GM19468 (cell line): ENCODE results near the gene FAM3B.

Source experiments
- ATAC-seq: cut with Tn5 transposase; IDR thresholded peaks from one replicate; pipeline ENCODE4 v1.9.1; 2021; ENCODE audit warnings: mild to moderate bottlenecking, moderate library complexity, moderate number of reproducible peaks; ENCODE audit not compliant: unreplicated experiment; ENCODE audit errors: extremely low read depth

The FAM3B gene

GRCh38 chr21:41388259-41388658, 71.7 kb downstream of the FAM3B start:
- no peak for ATAC-seq

- no peak for ATAC-seq
These were observed 73.5 kb downstream of the FAM3B start for GRCh38 chr21:41390043-41390639.

GRCh38 chr21:41393876-41394465, 77.4 kb downstream of the FAM3B start:
- no peak for ATAC-seq

- ATAC-seq, result no peak
These were observed 80.0 kb downstream of the FAM3B start for GRCh38 chr21:41396558-41397075.

GRCh38 chr21:41397471-41397891, 80.9 kb downstream of the FAM3B start:
- ATAC-seq, result no peak

- no peak for ATAC-seq
These were observed 81.7 kb downstream of the FAM3B start for GRCh38 chr21:41398251-41398650.

DNA sequence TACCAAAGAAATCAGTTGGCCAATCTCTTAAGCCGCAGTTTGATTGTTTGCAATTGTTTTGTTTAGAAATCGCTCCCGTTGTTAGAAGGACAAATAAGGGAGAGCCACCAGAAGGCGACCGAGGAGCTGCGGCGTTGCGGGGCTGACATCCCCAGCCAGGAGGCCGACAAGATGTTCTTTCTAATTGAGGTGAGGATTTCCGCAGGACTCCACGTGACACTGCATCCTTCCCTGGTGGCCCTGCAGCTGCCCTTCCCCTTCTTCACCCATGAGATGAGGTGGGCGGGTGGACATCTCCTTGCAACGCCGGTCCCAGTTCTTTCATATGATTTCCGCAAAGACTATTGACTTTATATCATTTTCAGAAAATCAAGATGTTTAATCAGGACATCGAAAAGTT, 82.2 kb downstream of the FAM3B start:
- ATAC-seq, result no peak

DNA sequence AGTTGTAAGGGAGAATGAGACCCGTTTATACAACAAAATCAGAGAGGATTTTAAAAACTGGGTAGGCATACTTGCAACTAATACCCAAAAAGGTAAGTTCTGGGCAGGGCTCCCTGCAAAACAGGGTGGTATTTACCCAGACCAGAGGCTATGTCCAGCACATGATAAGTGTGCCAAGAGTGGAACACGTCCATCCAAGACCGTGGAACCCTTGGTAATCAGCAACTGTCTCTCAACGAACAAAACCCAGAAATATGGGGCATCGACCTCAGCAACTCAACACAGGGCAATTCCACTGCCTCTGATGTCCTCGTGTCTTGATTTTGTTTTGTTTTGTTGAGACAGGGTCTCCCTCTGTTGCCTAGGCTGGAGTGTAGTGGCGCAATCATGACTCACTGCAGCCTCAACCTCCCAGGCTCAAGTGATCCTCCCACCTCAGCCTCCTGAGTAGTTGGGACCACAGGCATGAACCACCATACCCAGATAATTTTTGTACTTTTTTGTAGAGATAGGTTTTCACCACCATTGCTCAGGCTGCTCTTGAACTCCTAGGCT, 82.7 kb downstream of the FAM3B start:
- ATAC-seq, result no peak

- ATAC-seq, result no peak
These were observed 85.6 kb downstream of the FAM3B start for GRCh38 chr21:41402231-41402630.

- ATAC-seq, result no peak
These were observed 86.2 kb downstream of the FAM3B start for GRCh38 chr21:41402796-41403195.

DNA sequence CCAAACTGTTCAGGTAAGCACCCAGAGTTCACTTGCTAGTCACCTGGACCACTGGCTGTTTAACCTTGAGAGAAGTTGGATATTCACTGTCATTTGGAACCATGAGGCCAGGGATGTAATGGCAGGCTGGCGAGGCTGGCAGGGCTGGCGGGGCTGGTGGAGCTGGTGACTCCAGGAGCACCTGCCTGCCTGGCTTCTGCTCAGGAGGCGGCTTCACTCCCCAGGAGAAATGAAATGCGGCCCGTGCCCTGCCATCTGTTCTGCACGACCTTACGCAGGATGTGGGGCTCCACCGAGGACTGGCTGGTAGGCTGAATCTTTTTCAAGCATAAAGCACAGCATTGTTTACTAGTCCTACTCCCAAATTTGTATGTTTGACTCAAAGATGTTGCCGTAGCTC, 86.7 kb downstream of the FAM3B start:
- ATAC-seq, result no peak

GRCh38 chr21:41403966-41404365, 87.4 kb downstream of the FAM3B start:
- no peak for ATAC-seq

DNA sequence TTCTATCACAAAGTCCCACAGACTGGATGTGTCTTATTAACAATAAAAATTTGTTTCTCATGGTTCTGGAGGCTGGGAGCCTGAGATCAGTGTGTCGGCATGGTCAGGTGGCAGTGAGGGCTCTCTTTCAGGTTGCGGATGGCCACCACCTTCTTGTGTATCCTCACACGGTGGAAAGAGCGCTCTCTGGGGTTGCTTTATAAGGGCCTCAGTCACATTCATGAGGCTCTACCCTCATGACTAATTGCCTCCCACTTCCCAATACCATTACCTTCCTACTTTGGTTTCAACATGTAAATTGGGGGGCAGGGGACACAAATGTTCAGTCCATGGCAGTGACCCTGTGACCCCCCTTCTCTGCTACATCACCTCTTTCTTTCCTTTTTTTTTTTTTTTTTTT, 88.7 kb downstream of the FAM3B start:
- ATAC-seq, result no peak

DNA sequence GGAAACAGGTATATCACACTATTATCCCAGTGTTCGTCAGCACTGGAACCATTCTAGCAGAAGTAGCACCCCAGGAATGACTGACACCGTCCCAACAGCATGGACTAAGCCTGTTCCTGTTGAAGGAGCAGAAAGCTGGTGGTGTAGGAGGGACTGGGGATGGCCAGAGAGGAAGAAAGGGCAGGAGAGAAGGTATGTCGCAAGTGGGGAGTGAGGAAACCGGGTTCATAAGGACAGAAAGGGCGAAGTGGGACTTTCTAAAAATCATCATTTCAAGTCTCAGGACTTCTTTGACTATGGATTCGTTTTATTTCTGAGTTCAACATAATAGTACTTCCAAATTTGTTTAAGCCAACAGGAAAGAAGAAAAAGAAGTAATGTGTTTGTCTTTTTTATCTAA, 89.7 kb downstream of the FAM3B start:
- no peak for ATAC-seq
